PC-9 (cell line): Measurements from ENCODE around the gene FBXO47. TPM values are rescaled to one million over a fixed set of nuclear protein-coding genes. Genes with fewer than 3 reads are reported as not detected.

Experiments
- Bru-seq: library from RNA; stranded (reverse); fragments of 400-500 nt; gene quantifications from one replicate; lab custom pipeline; 2021; lab: Mats Ljungman, UMichigan
- BruChase-seq, 2 experiments: library from RNA; stranded (reverse); fragments of 400-500 nt; gene quantifications; one replicate each; lab custom pipeline; 2021; lab: Mats Ljungman, UMichigan
- BruUV-seq: library from RNA; stranded (reverse); fragments of 400-500 nt; replicated peaks from 2 replicates; lab custom pipeline; 2021; lab: Mats Ljungman, UMichigan
- CTCF ChIA-PET: fragments of 300-600 bp; sonication (Branson Sonifier 250); formaldehyde crosslinking; loops from one replicate; lab custom pipeline; 2022; ENCODE audit warnings: antibody characterized with exemption; lab: Charles Lee
- POLR2A ChIA-PET: fragments of 300-600 bp; sonication (Branson Sonifier 250); formaldehyde crosslinking; loops from one replicate; lab custom pipeline; 2022; ENCODE audit warnings: antibody characterized with exemption; ENCODE audit not compliant: unreplicated experiment; lab: Charles Lee
- DNase-seq, 2 experiments: peaks; one replicate each; pipeline versions ENCODE4 v3.0.0 to v3.0.0-alpha.2; 2015 to 2022; ENCODE audit warnings: mixed read lengths in 1 of 2
- H2AFZ ChIP-seq: fragments of 200-600 bp; sonication (generic); 2 replicates; pipeline ENCODE4 v1.8.1; 2017; ENCODE audit warnings: antibody characterized with exemption
- H3F3A ChIP-seq: fragments of 200-600 bp; sonication (generic); 2 replicates; pipeline ENCODE4 v1.8.1; 2017; ENCODE audit warnings: antibody characterized with exemption, mild to moderate bottlenecking, low read depth; ENCODE audit not compliant: insufficient read depth
- H3K27ac ChIP-seq: fragments of 200-600 bp; sonication (generic); 2 replicates; pipeline ENCODE4 v1.6.1; 2016; ENCODE audit warnings: mixed run types
- H3K27me3 ChIP-seq: fragments of 200-600 bp; sonication (generic); 2 replicates; pipeline ENCODE4 v1.6.1; 2016; ENCODE audit warnings: low read depth, mixed run types; ENCODE audit not compliant: insufficient read depth
- H3K36me3 ChIP-seq: fragments of 200-600 bp; sonication (generic); 2 replicates; pipeline ENCODE4 v1.6.1; 2016; ENCODE audit warnings: low read depth, mixed run types
- H3K4me1 ChIP-seq: fragments of 200-600 bp; sonication (generic); replicated peaks from 2 replicates; pipeline ENCODE4 v1.6.1; 2016; ENCODE audit warnings: mixed run types; ENCODE audit not compliant: insufficient read depth
- H3K4me2 ChIP-seq: fragments of 200-600 bp; sonication (generic); 2 replicates; pipeline ENCODE4 v1.6.1; 2017; ENCODE audit warnings: mixed run types
- H3K4me3 ChIP-seq: fragments of 200-600 bp; sonication (generic); 2 replicates; pipeline ENCODE4 v1.6.1; 2016; ENCODE audit warnings: mixed run types
- H3K79me2 ChIP-seq: fragments of 200-600 bp; sonication (generic); 2 replicates; pipeline ENCODE4 v1.6.1; 2017; ENCODE audit warnings: low read depth, mixed run types
- H3K9me2 ChIP-seq: fragments of 200-600 bp; sonication (generic); 2 replicates; pipeline ENCODE4 v1.8.1; 2017; ENCODE audit warnings: mild to moderate bottlenecking; ENCODE audit not compliant: insufficient read depth
- H3K9me3 ChIP-seq: fragments of 200-600 bp; sonication (generic); 2 replicates; pipeline ENCODE4 v1.8.1; 2016; ENCODE audit warnings: low read depth; ENCODE audit not compliant: insufficient read depth
- H4K20me1 ChIP-seq: fragments of 200-600 bp; sonication (generic); 2 replicates; pipeline ENCODE4 v1.8.1; 2017; ENCODE audit not compliant: insufficient read depth
- EZH2 ChIP-seq: fragments of 200-600 bp; sonication (generic); IDR thresholded peaks from 2 replicates; pipeline ENCODE4 v1.8.0; 2017; ENCODE audit warnings: antibody characterized with exemption, low read depth
- intact Hi-C: fragments of 100-400 bp; cut with micrococcal nuclease; formaldehyde crosslinking; loops from one replicate; pipeline ENCODE4 v1.10.0; 2022; ENCODE audit not compliant: unreplicated experiment
- long read RNA-seq: library from polyadenylated mRNA; stranded (forward); transcript quantifications from one replicate; pipeline ENCODE4 v2.0.0, GENCODE V29; 2022
- total RNA-seq: library from RNA; stranded (reverse); gene quantifications from 2 replicates; pipeline ENCODE4 v1.2.3, GENCODE V29; 2021
- TF ChIP-seq, protein P1 (sequence below): fragments of 200-600 bp; sonication (generic); conservative IDR thresholded peaks from 2 replicates; pipeline ENCODE4 v1.6.1; 2017; ENCODE audit warnings: mixed run types, antibody characterized with exemption, mild to moderate bottlenecking, moderate library complexity

The FBXO47 gene
- total RNA-seq (not detected in 2 replicates), Bru-seq, nascent RNA (percentile 29 among the genes with signal in this experiment), BruChase-seq, experiment 1, labeled RNA remaining after a 2-hour chase (percentile 26 among the genes with signal in this experiment), BruChase-seq, experiment 2, labeled RNA remaining after a 6-hour chase (percentile 19 among the genes with signal in this experiment)
- long read RNA-seq: 0 reads

GRCh38 chr17:38967290-38967738 lies at the start of gene FBXO47:
FBXO47 (minus strand) TSS chr17:38967403; CDS start chr17:38963025, 4,378 bp downstream.
- Histone ChIP-seq H3K27ac (no peak within 1 kb of the TSS), H3K4me3 (peak within 1 kb of the TSS; percentile 47; the same call in 1 of the 2 replicates)

GRCh38 chr17:39016193-39017153 lies 49.3 kb upstream of the FBXO47 start:
- Histone ChIP-seq H3K27me3 (no peaks in the 10 kb centered on the region), H3K27ac (no peak overlapping the region), H2AFZ (no peak overlapping the region), H3K4me2 (no peak overlapping the region), H3K9me2 (no peaks in the 10 kb centered on the region), H3F3A (peaks cover 16% of the 10 kb centered on the region; the same call in 1 of the 2 replicates), H3K79me2 (no peaks in the 10 kb centered on the region), H3K4me3 (no peak overlapping the region), H3K9me3 (no peaks in the 10 kb centered on the region), H3K36me3 (no peaks in the 10 kb centered on the region), H3K4me1 (peaks cover 29% of the 10 kb centered on the region), H4K20me1 (no peaks in the 10 kb centered on the region)
- intact Hi-C loops: no loop called here
- ChIA-PET POLR2A (no interaction called here), CTCF (interaction anchor here (1.0 kb wide), 1 partner anchor 25 kb away, joined by 3 read pairs; no protein-coding TSS in a partner anchor)
- no peak for DNase-seq
- TF ChIP-seq, protein P1, sequence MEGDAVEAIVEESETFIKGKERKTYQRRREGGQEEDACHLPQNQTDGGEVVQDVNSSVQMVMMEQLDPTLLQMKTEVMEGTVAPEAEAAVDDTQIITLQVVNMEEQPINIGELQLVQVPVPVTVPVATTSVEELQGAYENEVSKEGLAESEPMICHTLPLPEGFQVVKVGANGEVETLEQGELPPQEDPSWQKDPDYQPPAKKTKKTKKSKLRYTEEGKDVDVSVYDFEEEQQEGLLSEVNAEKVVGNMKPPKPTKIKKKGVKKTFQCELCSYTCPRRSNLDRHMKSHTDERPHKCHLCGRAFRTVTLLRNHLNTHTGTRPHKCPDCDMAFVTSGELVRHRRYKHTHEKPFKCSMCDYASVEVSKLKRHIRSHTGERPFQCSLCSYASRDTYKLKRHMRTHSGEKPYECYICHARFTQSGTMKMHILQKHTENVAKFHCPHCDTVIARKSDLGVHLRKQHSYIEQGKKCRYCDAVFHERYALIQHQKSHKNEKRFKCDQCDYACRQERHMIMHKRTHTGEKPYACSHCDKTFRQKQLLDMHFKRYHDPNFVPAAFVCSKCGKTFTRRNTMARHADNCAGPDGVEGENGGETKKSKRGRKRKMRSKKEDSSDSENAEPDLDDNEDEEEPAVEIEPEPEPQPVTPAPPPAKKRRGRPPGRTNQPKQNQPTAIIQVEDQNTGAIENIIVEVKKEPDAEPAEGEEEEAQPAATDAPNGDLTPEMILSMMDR: no peak
- TF ChIP-seq EZH2: no peak
- BruUV-seq: no TSS peak

More at GRCh38 chr17:38967290-38967738, at the start of gene FBXO47:
- ChIA-PET POLR2A (interaction anchor here (0.5 to 0.7 kb wide), 7 partner anchors 12 to 207 kb away, joined by 3 to 21 read pairs (median 5); no protein-coding TSS in a partner anchor), CTCF (interaction anchor here (0.7 to 1.2 kb wide), 3 partner anchors 15 to 232 kb away, joined by 4 to 6 read pairs (median 4); no protein-coding TSS in a partner anchor)
- DNase-seq: peak; percentile 75 to 89
- Histone ChIP-seq H3K79me2 (no peaks in the 10 kb centered on the region), H2AFZ (peak within 1 kb of the TSS; percentile 82), H3K4me2 (peak within 1 kb of the TSS; percentile 73), H3K36me3 (no peaks in the 10 kb centered on the region), H3K4me1 (no peaks in the 10 kb centered on the region), H3K27me3 (no peaks in the 10 kb centered on the region), H3K9me2 (no peaks in the 10 kb centered on the region), H4K20me1 (no peaks in the 10 kb centered on the region), H3F3A (peaks cover 9% of the 10 kb centered on the region; the same call in 1 of the 2 replicates), H3K9me3 (no peaks in the 10 kb centered on the region)
- TF ChIP-seq, protein P1: no peak
- TF ChIP-seq EZH2: no peak
- BruUV-seq: no TSS peak
- intact Hi-C loops: loop anchor here (5.0 kb wide), 1 partner anchor 215 kb away; the partner anchor contains the start of gene PSMB3

- intact Hi-C loops: no loop called here
- POLR2A ChIA-PET: no interaction called here
- no peak overlapping the region for H3K27ac ChIP-seq
These were observed 48.3 kb upstream of the FBXO47 start for GRCh38 chr17:39015546-39015935.

More at GRCh38 chr17:39015546-39015935, 48.3 kb upstream of the FBXO47 start:
- CTCF ChIA-PET: no interaction called here
- Histone ChIP-seq H3K4me3 (no peak overlapping the region), H3K9me2 (no peaks in the 10 kb centered on the region), H3K4me1 (peaks cover 29% of the 10 kb centered on the region), H3K4me2 (no peak overlapping the region), H3K36me3 (no peaks in the 10 kb centered on the region), H2AFZ (no peak overlapping the region), H3K79me2 (no peaks in the 10 kb centered on the region), H3K27me3 (no peaks in the 10 kb centered on the region), H4K20me1 (no peaks in the 10 kb centered on the region), H3K9me3 (no peaks in the 10 kb centered on the region), H3F3A (peaks cover 16% of the 10 kb centered on the region; the same call in 1 of the 2 replicates)
- no peak for DNase-seq
- no TSS peak for BruUV-seq
- TF ChIP-seq EZH2: no peak
- TF ChIP-seq, protein P1: no peak
